Measurements from ENCODE around the gene FAM234B.
"Not testable (repeated sequence)": the region's sequence is repeated elsewhere in the genome, so short reads cannot be mapped to it uniquely, and the experiment has no call there.

The FAM234B gene

DNA sequence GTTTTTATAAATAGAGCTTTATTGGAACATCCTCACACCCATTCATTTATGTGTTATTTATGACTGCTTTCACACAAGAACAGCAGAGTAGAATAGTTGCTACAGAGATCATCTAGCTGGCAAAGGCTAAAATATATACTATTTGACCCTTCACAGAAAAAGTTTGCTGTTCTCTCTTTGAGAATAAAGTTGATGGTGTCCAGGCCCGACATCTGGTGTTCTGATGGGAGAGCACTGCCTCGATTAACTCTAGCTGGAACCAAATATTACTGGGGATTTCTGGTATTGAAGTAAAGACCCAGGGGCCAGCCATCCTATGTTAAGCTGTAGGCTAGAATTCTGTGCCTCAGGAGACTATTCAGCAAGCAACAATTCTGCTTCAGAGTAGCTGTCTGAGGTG, 21.8 kb downstream of the FAM234B start:
- DNase-seq = no peak

DNA sequence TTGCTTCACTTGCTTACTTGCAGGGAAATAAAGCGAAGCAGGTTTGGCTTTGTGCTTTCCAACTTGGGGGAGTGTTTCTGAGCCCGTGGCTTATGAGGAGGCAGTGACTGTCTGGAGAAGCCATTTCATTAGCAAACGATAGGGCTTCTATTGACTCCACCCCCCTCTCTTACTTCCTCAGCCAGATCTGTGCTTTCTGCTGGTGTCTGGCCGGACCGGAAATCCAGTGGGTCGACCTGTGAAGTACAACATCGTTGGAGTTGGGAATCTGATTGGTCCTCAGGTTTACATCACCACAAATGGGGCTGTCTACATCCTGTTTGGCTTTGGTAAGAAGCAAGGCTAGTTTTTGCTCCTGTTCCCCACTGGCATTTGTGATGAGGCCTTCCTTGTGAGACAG, 22.3 kb downstream of the FAM234B start:
- DNase-seq = no peak

DNA sequence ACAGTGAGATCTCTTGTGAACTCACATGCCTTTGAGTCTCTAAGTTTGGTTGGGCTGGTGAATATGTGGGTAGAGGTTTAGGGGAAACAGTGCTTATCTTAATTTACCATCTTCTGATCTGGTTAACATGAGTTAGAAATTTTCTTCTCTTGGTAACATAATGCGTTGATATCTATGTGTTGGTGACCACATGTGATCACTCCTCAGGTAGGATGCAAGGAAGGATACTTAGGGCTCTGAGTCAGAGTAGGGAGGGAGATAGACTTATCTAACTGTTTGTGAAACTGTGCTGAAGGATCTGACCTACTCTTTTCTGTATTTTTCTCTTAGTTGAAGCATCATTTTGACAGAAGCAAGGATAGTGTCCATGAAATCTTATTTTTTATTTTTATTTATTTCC, 23.1 kb downstream of the FAM234B start:
- no peak for DNase-seq

DNA sequence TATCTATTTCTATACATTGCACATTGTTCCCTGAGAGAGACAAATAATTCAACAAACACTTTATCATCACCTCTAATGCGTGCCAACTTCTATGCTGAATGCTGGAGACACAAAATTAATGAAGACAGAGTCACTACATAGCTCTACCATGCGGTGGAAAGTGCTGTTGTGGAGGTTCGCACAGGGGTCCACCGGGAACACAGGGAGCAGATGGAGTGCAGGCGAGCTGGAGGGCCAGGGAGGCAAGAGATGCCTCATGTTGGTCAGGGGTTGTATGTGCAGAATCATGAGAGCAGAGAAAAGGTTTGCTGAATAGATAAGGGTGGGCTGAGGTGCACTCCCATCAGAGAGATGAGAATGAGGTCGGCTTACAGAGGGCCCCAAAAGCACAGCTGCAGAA, 25.2 kb downstream of the FAM234B start:
- DNase-seq = no peak

DNA sequence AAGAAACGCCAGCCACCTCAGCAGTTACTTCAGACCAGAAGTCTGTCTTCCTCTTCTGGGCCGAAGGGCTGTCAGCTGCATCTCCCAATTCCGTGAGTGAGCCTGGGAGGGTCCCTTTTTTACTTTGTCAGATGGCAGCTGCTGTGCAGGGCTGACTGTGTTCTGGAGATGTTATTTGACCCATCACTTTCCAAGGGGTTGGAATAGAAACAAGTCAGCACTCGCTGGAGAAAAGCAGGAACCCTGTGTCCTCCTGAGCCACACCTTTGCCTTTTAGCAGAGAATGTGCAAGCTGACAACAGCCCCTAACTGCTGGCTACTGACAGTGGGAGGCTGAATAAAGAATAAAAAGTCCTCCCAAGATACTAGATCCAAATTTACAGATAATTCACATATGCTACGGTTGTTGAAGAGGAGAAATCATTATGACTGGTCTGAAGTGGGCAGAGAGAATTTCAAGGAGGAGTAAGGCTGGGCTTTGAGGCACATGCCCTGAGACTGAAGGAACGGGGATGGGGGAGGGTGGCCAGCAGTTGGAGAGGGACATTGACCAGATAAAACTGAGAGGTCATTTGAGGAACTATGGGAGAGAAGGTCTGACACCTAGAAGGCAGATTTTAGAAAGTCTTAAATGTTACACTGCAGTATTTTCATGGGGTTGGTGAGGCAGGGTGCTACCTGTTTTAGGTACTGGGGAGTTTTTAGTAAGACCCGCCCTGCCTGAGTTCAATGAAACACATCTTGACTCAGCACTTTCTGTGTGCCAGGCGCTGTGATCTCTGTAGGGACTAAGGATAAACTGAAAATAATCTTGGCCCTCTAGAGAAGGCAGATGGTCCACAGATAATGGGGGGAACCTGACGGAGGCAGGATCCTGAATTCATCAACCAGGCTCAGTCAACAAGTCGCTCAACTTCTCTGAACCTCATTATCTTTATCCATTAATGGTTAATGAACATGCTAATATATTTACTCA, 27.4 kb downstream of the FAM234B start:
- no peak for DNase-seq

DNA sequence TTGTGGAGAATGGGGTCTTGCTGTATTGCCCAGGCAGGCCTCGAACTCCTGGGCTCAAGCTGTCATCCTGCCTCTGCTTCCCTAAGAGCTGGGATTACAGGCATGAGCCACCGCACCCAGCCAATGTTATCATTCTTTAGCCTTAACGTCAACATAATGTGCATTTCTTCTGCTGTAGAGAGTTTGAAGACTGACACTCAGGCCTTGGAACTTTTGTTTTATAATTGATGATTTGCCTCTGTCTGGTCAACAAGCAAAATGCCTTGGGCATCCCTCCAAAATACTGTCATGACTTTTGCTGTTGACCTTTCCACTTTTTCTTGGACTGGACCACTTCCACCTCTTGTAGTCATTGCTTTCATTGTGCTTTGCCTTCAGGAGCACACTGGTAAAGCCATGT, 29.0 kb downstream of the FAM234B start:
- no peak for DNase-seq

DNA sequence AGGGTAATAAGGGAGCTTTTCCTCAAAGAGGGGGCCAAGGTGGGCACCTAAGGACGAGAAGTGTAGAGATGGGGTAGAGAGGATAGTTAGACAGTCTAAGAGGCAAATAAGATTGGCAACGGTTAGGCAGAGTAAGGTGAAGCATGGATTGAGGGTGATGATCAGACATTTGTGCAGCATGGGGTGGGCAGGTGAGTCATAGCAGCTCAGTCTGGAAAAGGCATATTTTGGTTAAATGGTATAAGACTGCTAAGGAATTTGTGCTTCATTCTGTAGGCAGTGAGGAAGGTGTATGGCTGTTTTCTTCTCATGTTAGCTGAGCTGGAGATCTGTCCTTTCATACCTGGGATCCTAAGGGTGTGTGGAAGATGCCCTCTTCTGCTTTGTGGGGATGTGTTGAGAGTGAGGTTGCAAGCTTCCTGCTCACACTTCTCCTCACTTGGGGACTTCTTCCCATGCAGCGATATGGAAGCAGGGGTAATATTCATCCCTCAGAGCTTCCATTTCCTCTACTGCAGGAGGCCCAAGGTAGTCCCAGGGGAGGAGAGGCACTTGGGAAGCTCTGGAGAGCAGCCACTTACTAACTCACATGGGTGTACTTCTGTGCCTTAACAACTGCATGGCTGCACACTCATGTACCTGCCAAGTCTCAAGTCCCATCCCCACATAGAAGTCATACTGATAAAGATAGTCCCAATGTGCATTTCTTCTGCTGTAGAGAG, 30.4 kb downstream of the FAM234B start:
- no peak for DNase-seq

DNA sequence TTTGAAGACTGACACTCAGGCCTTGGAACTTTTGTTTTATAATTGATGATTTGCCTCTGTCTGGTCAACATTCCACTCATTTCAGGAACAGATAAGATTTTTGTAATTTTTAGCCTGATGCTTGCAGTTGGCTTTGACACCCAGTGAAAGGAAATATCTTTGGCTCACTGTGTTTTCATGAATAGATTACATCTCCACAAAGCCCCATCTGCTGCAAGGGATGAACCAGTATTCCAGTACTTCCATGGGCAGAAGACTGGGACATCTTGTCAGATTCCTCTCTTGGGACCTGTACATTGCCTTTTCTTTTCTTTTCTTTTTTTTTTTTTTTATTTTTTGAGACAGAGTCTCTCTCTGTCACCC, 30.9 kb downstream of the FAM234B start:
- DNase-seq = no peak

DNA sequence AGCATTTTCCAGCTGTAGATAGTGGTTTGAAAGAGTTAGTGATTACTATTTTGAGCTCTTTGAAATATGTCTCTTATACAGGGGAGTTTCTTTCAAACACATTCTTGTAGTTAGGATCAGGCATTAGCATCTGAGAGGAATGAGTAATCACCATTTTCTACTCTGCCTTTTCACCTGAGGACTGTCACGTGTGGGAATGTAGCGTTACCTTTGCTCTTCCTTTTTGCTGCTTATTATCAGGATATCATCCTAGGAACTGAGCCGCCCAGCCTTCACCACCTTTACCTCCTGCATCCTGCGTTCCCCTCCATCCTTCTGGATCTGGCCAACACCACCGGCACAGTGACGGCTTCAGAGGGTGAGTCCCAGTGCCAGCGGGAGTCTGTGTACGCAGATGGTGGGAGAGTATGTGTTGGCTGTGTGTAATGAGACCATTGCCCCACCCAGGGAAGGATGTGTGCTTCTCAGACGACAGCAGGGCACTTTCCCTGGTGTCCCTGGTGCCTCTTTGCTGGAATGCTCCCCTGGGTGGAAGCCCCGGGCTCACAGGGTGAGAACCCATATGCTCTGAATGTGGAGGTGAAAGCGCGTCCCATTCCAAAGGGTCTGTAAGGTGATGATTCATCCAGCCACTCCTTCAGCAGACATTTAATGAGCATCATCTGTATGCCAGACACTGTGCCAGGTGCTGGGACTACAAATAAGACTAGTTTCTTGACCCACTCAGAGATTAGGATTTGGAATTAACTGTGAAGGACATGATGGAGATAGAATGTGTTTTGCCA, 31.8 kb downstream of the FAM234B start:
- no peak for DNase-seq

DNA sequence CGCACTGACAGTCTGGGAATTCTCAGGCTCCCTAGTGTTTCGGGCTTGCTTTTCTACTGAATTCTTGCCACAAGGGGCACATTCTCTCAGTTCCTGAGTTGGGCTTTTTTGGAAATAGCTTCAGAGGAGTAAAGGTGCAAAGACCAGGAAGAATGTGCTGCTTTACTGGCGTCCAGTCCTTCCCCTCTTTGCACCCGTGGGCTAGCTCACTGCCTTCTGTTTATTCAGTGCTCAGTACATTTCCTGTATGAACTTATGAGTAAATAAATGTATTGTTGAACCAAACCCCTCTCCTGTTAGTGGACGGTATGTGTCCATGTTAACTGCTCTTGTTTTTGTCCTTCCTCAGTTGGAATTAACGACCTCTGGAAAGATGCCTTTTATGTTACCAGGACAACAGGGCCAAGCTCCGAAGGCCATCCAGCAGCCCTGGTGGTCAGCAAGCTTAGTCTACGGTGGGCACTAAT, 35.3 kb downstream of the FAM234B start:
- no peak for DNase-seq

DNA sequence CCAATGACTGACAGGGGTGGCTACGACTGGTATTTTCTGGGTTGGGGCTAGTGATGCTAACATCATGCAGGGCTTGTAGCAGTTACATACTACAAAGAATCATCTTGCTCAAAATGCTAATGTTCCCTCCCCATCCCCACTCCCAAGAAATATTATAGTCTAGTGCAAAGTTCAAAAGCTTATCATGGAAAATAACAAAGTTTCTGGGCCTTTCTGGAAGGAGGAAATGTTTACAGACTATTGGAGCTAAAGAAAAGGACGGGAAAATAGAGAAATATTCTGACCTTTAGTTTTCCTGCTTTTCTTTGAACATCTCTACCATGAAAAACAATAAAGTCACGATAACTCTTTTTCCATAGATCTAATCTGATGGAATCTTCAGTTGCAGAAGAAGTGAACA, 36.1 kb downstream of the FAM234B start:
- DNase-seq = no peak

DNA sequence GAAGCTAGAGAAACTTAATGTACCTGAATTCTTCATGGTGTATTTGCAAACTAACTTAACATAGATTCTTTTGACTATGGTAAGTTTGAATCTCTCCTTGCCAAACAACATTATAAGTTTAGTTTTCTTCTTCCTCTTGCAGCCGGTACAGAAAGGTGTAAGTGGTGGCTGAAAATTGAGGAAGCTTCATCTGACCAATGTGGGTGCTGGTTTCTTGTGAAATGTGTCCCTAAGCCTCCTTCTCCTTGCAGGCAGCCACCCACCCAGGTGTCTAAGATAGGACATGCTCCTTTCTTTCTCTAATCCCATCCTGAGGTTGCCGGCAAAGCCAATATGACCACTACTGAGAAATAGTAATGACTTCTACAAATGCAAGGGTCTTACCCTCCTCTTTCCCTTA, 38.7 kb downstream of the FAM234B start:
- no peak for DNase-seq

DNA sequence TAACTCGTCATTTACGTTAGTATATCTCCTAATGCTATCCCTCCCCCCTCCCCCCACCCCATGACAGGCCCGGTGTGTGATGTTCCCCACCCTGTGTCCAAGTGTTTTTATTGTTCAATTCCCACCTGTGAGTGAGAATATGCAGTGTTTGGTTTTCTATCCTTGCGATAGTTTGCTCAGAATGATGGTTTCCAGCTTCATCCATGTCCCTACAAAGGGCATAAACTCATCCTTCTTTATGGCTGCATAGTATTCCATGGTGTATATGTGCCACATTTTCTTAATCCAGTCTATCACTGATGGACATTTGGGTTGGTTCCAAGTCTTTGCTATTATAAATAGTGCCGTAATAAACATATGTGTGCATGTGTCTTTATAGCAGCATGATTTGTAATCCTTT, 39.5 kb downstream of the FAM234B start:
- not testable (repeated sequence) for DNase-seq

DNA sequence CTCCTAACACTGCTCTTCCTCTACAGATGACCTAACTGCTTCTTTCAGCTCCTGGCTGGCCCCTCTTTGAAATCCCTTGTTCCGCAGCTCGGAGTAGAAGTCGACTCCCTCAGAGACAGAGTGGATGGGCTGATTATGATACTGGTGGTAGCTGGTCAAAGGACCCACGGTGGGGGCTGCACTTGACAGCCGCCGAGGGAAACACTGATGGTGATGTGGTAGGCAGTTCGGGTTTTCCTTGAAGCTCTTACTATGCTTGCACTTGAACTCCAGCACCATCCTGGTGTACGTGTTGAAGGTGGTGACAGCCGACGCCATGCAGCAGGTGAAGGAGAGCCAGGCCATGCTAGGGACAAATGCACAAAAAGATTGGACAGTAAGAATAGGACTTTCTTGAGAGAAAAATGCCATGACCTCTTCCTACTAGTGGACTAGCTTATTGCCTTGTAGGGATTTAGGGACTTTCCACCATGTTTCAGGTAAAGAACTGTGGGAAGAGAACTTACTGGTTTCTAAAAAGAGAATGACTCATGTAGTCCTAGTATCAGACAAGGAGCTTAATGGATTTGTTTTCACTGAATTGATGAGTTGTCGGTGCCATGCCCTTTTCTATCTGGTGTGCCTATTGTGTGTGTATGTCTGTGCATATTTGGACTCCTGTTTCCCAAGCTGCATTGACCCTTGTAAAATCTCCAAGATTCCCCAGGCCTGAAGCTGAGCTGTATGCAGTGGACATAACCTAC, 40.9 kb downstream of the FAM234B start:
- no peak for DNase-seq

DNA sequence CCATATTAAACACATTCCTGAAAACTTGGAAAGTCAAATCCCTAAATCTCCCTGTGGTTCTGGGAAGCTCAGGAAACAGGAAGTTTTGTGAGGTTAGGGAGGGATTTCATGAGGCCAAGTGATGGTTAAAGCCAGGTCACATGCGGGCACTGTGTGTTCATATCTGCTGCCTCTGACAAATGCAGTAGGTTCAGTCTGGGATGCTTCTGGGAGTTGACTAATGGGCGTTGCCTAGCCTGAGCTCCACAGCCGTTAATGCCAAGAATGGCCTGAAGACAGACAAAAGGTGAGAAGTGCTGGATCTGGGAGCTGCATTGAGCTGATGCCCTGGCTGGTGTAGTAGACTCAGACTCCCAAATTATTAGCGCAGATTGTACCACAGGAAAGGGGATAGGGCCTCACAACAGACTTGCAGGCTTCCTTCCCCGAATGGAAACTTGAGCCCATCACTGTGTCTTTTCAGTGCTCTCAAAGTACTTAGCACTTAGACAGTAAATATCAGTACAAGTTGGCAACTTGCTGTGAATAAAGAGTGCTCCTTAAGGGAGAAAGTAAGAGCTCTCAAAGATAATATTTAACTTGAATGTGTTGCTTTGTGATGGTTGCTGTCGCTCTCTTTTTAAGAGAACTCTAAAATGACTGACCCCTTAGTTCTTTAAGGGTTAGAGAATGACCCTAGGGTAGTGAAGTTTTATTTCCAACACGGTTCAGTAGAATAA, 41.9 kb downstream of the FAM234B start:
- DNase-seq = no peak

DNA sequence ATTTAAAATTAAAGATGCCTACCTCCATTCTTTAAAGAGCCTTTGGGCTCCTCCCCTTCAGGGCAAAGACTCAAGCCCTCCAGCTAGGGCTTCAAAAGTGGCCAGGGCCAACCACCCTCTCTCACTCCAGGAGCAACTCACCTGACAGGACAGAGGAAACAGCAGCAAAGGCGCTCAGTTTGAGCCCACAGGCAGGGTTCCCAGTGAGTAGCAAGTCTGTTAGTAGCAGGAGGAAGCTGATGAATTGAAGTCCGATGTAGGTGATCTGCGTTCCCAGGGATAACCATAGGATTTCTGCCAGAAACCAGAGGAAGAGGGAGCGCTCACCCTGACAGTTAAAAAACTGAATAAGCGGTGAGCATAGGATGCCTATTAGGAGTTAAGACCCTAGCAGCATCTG, 43.6 kb downstream of the FAM234B start:
- no peak for DNase-seq

DNA sequence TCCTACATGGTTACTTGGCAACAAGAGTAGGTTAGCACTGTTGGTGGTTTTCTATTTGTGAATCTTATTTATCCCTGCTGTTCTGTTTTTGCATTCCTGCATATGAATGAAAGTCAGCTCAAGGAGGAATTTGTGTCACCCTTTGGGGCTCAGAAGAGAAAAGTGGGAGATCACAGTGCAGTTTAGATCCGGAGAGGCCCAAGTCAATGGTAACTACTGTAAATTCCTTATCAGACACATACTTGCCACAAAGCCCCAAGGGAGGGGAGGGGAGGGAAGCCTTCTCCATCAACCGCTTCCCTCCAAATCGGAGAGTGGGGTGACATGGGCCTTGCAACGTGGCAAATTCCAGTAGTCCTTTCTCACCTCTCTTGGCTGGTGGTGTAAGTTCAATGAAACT, 44.3 kb downstream of the FAM234B start:
- no peak for DNase-seq

DNA sequence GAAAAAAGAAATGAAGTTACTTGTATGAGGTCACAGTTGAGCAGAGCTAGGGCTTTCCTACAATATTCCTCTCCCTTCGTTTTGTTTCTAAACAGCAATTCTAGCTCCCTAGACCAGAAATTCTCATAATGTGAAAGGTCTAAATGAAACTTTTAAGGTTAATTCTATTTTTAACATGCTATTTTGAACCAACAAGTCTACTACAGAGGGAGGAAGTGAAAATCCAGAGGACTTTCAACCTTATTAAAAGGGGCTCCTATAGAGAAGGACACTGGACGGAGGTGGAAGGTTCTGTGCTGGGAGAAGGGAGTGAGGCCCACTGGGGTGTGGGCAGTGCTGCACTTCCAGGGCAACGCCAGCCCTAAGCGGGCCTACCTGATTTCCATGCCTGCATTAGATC, 45.9 kb downstream of the FAM234B start:
- no peak for DNase-seq

DNA sequence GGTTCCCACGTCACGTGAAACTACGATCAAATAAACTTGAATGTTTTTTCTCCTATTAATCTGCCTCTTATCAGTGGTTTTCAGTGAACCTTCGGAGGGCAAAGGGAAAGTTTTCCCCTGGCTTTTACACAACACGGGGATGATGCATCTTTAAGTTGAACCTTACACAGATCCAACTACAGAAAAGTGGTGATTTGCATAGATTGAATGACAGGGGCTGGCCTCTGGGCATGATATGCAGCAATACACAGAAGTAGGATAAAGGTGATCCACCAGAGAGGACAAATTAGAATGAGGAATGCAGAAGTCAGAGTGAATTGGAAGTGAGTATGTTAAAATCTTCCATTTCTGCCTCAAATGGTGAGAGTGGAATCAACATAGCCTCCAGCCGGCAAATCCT, 47.7 kb downstream of the FAM234B start:
- no peak for DNase-seq

DNA sequence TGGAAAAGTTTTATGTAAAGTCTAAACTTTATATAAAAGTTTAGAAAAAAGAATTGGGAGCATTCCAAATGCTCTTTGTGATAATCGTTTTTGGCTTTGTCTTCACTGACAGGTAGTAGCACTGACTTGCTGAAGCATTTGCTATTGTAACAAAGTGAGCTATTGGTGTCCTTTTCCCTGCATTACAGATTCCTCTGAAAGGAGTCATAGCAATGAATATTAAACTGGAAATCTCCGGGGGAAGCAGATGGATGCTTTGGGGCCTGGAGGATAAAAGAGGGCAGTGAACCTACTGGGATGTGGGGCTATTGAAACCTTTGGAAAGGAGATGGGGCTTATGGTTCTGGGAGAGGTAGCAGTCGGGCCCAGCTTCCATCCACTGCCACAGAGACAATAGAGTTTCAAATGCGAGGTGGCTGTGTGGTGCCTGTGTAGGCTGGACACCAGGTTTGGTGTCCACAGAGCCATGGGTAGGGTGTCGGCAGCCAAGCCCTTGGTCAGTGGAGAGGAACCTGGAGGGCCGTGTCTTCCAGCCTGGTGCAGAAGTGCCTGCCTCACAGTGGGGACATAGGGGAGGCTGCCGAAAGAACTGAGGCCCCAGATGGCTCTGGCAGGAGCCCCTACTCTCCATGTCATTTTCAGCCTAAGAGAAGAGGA, 49.1 kb downstream of the FAM234B start:
- no peak for DNase-seq

DNA sequence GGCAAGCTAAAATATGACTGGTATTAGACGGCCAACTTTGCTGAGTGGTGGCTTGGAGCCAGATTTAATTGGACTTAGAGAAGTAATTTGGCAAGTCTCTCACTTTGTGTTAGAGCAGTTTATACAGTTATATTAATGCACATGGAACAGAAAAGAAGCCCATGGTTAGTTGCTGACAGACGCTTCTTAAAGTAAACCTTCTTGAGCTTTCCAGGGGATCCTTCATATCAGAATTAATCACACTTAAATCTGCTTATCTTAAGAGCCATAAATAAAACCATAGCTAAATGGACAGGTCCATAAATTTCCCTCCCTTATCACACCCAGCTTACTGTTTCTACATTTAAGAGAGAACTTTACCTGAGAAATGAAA, 49.7 kb downstream of the FAM234B start:
- DNase-seq = no peak
